Lung (tissue), 12 donors: Measurements from ENCODE around the gene SLIT1. TPM values are rescaled to one million over a fixed set of nuclear protein-coding genes. Genes with fewer than 3 reads are reported as not detected.

ENCODE experiments used
- ATAC-seq: fragments of 200-7000 bp; cut with Tn5 transposase; one replicate; pipeline ENCODE4 v1.9.1; 2020; ENCODE audit warnings: moderate number of reproducible peaks; ENCODE audit not compliant: insufficient read depth, low FRiP score
- DNase-seq, 3 donors: peaks; one replicate each; pipeline ENCODE4 v3.0.0-alpha.2; 2013 to 2017
- H3K27ac ChIP-seq, 2 donors: one replicate each; pipeline ENCODE4 v1.5.1; 2013; ENCODE audit warnings: mild to moderate bottlenecking in 2 of 2, moderate library complexity in 2 of 2, control low read depth in 1 of 2, inconsistent platforms in 1 of 2, low read depth in 1 of 2, low read length in 1 of 2
- H3K27me3 ChIP-seq, 3 donors: one replicate each; pipeline ENCODE4 v1.5.1; 2013; ENCODE audit warnings: low read length in 2 of 3; ENCODE audit not compliant: control insufficient read depth in 3 of 3, insufficient read depth in 3 of 3
- H3K36me3 ChIP-seq, 4 donors: one replicate each; pipeline ENCODE4 v1.5.1; 2013; ENCODE audit warnings: low read length in 4 of 4, mild to moderate bottlenecking in 1 of 4, moderate library complexity in 1 of 4; ENCODE audit not compliant: control insufficient read depth in 4 of 4, insufficient read depth in 4 of 4
- H3K4me1 ChIP-seq, 5 donors: one replicate each; pipeline ENCODE4 v1.5.1; 2013; ENCODE audit warnings: low read length in 5 of 5, mild to moderate bottlenecking in 2 of 5, moderate library complexity in 1 of 5; ENCODE audit not compliant: control insufficient read depth in 5 of 5, insufficient read depth in 5 of 5
- H3K4me3 ChIP-seq: one replicate; pipeline ENCODE4 v1.5.1; 2013; ENCODE audit warnings: mild to moderate bottlenecking, control low read depth, moderate library complexity
- H3K9ac ChIP-seq, 2 donors: one replicate each; pipeline ENCODE4 v1.5.1; 2013; ENCODE audit warnings: low read length in 2 of 2, control low read depth in 1 of 2; ENCODE audit not compliant: insufficient read depth in 1 of 2
- H3K9me3 ChIP-seq, 4 donors: one replicate each; pipeline ENCODE4 v1.5.1; 2013; ENCODE audit warnings: low read length in 3 of 4, mild to moderate bottlenecking in 1 of 4, moderate library complexity in 1 of 4; ENCODE audit not compliant: control insufficient read depth in 4 of 4, insufficient read depth in 3 of 4
- CTCF ChIP-seq: IDR thresholded peaks from 2 replicates; pipeline ENCODE4 v1.5.1; 2012; ENCODE audit warnings: mild to moderate bottlenecking; ENCODE audit errors: control extremely low read depth, extremely low read depth
- WGBS, 2 donors: extraction: QIAGEN DNeasy Blood & Tissue Kit; methylation state at CpG; one replicate each; pipeline ENCODE4 v1.1.7; 2013; 5-methylcytosine and 5-hydroxymethylcytosine counted together
- polyA plus RNA-seq, 2 donors: library from polyadenylated mRNA; stranded (reverse); fragments of 200-250 nt; gene quantifications; one replicate each; pipeline ENCODE4 v1.2.1, GENCODE V29; 2013
- total RNA-seq, 2 donors: library from RNA; depleted of rRNA in 1 of 2; stranded (reverse); fragments of >200 nt in 1 of 2; gene quantifications; one replicate each; pipeline ENCODE4 v1.2.1, GENCODE V29; 2014 to 2021
- donor health status: control.
- donor health status: control.
- donor health status: Bipolar disorder and iron deficiency.
- donor health status: healthy.
- donor health status: DM: yes; HTN: yes; CAD: no.

SLIT1 gene
- total and polyA plus RNA-seq, 4 donors = 0.39 to 5.6 (median 0.57) TPM

- H3K9ac ChIP-seq = no peak overlapping the region
- no peaks in the 10 kb centered on the region for H3K27me3 ChIP-seq
- no peak overlapping the region for H3K27ac ChIP-seq
- WGBS, 2 donors = 76 to 82% methylated on average over 11 of the region's 11 CpGs
- peak; percentile 48 to 62 (median 54) for DNase-seq
- H3K4me3 ChIP-seq = no peak overlapping the region
- no peak for TF ChIP-seq CTCF
- no peaks in the 10 kb centered on the region for H3K9me3 ChIP-seq
- no peaks in the 10 kb centered on the region for H3K36me3 ChIP-seq
- no peak for ATAC-seq
- H3K4me1 ChIP-seq = peaks cover 0 to 10% (median 0%) of the 10 kb centered on the region in 5 donors
These were observed 139.2 kb downstream of the SLIT1 start for GRCh38 chr10:97046456-97047082.

GRCh38 chr10:97043563-97043855 is 142.2 kb downstream of the SLIT1 start:
- no peak for TF ChIP-seq CTCF
- Histone ChIP-seq H3K36me3 (no peaks in the 10 kb centered on the region), H3K27me3 (no peaks in the 10 kb centered on the region), H3K27ac (no peak overlapping the region), H3K9me3 (no peaks in the 10 kb centered on the region), H3K9ac (no peak overlapping the region), H3K4me1 (peaks cover 0 to 10% (median 0%) of the 10 kb centered on the region in 5 donors), H3K4me3 (no peak overlapping the region)
- no peak for DNase-seq
- no peak for ATAC-seq
- 89 to 92% methylated on average over 14 of the region's 14 CpGs for WGBS, 2 donors

- TF ChIP-seq CTCF = no peak
- H3K9me3 ChIP-seq = no peaks in the 10 kb centered on the region
- no peak overlapping the region for H3K9ac ChIP-seq
- H3K36me3 ChIP-seq = no peaks in the 10 kb centered on the region
- WGBS, 2 donors = 92 to 94% methylated on average over 38 of the region's 38 CpGs
- H3K4me1 ChIP-seq = peaks cover 0 to 11% (median 1%) of the 10 kb centered on the region in 5 donors
- H3K27ac ChIP-seq = no peak overlapping the region
- ATAC-seq (no peak), DNase-seq (no peak)
- H3K4me3 ChIP-seq = no peak overlapping the region
- no peaks in the 10 kb centered on the region for H3K27me3 ChIP-seq
These were observed 142.8 kb downstream of the SLIT1 start for GRCh38 chr10:97042716-97043562.
